OCI-LY7 (cell line): Measurements from ENCODE around the gene MRPL34.

Source experiments
- CTCF ChIP-seq: fragments of 200-600 bp; sonication (generic); conservative IDR thresholded peaks from 2 replicates; pipeline ENCODE4 v1.5.1; 2014; ENCODE audit warnings: mild to moderate bottlenecking, antibody characterized with exemption, low read length, moderate library complexity, mixed read lengths
- EZH2phosphoT487 ChIP-seq: fragments of 200-600 bp; sonication (generic); IDR thresholded peaks from 2 replicates; pipeline ENCODE4 v1.6.1; 2018; ENCODE audit warnings: low read depth, borderline replicate concordance, mild to moderate bottlenecking, mixed run types, antibody characterized with exemption, low read length, moderate library complexity, mixed read lengths

- TF ChIP-seq CTCF (no peak), EZH2phosphoT487 (no peak)
Observed at GRCh38 chr19:17294051-17294891, 11.4 kb upstream of the MRPL34 start.
